NCI-H1694 treated with DMSO at 0.1 percent for 48 hours (cell line): ENCODE data around the gene HIC2.
"Not testable (repeated sequence)": the region's sequence is repeated elsewhere in the genome, so short reads cannot be mapped to it uniquely, and the experiment has no call there.

Experiments
- DNase-seq: peaks from one replicate; lab custom pipeline; 2025; lab: John Stamatoyannopoulos, UW

Gene HIC2

DNA sequence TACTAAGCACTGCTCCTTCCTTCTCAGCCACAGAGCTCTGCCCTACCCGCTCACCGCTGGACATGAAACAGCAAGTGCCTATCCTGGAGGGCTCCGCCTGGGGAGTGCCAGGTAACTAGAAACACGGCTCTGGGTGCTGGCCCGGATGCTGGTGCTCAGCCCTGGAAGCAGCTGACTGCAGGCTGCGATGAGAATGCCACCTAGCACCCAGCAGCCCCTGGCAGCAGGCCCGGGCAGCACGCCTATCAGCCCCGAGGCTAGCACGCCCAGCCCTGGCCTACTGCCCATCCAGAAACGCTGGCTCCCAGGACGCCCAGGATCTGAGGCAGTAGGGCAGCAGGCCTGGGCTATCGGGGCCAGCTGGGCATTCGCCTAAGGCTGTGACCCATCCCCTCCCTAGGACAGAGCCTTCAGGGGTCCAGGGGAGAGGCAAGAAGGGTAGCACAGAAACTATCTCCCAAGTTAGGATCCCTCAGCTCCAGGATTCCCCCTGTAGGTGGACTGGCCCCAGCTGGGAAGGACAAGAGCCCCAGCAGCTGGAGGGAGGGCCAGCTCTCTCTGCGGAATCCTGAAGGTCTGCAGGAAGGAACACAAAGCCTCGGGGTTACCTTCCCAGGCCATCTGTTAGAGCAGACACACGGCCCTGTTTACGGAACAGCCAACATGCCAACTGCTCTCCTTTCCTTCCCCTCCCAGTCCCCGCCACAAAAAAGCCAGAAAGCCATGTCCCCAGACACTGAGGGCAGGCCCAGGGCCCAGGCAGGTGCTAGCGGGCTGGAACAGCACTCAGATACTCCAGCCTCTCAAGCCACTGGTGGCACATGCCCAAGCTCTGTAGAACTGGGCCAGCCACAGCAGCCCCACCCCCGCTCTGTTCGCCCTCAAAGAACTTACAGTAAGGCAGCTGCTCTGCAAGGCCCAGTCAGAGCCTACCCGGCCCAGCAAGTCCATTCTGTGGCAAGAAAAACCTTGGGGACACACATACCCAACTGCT lies 76.9 kb downstream of the HIC2 start:
- not testable (repeated sequence) for DNase-seq

GRCh38 chr22:21497984-21498383 lies 80.8 kb downstream of the HIC2 start:
- not testable (repeated sequence) for DNase-seq

- not testable (repeated sequence) for DNase-seq
These were observed 81.3 kb downstream of the HIC2 start for GRCh38 chr22:21498489-21498888.

GRCh38 chr22:21499623-21500506 lies 82.7 kb downstream of the HIC2 start:
- DNase-seq: not testable (repeated sequence)
